DND-41 (cell line): ENCODE results near the gene MPND.
A peak's percentile ranks its signal among the peaks of the same experiment; 100 is the strongest.

Experiments
- ATAC-seq: fragments of 200-7000 bp; cut with Tn5 transposase; 3 replicates; pipeline ENCODE4 v1.9.1; 2021; ENCODE audit warnings: low read depth; ENCODE audit not compliant: insufficient read depth
- DNase-seq: peaks from one replicate; pipeline ENCODE4 v3.0.0-alpha.2; 2020
- H2AFZ ChIP-seq: 2 replicates; pipeline ENCODE4 v1.6.0; 2012; ENCODE audit warnings: low read depth, low read length
- H3K27ac ChIP-seq: 2 replicates; pipeline ENCODE4 v1.5.1; 2012; ENCODE audit warnings: low read length, inconsistent platforms
- H3K27me3 ChIP-seq: fragments of 200-600 bp; sonication (generic); 2 replicates; pipeline ENCODE4 v1.6.0; 2012; ENCODE audit warnings: low read length, mild to moderate bottlenecking, inconsistent platforms; ENCODE audit not compliant: insufficient read depth, poor library complexity
- H3K36me3 ChIP-seq: 2 replicates; pipeline ENCODE4 v1.5.1; 2012; ENCODE audit warnings: low read length, inconsistent platforms; ENCODE audit not compliant: insufficient read depth
- H3K4me1 ChIP-seq: 2 replicates; pipeline ENCODE4 v1.5.1; 2012; ENCODE audit warnings: mild to moderate bottlenecking, low read length; ENCODE audit not compliant: insufficient read depth
- H3K4me2 ChIP-seq: 2 replicates; pipeline ENCODE4 v1.6.0; 2012; ENCODE audit warnings: mild to moderate bottlenecking, moderate library complexity, low read length, inconsistent platforms; ENCODE audit not compliant: insufficient read depth
- H3K4me3 ChIP-seq, 2 experiments: fragments of 200-600 bp in 1 of 2; shearing (Covaris generic) in 1 of 2; 2 replicates each; pipeline ENCODE4 v1.5.1; 2012 to 2016; ENCODE audit warnings: inconsistent platforms in 2 of 2, low read length in 2 of 2, mild to moderate bottlenecking in 2 of 2, low read depth in 1 of 2, moderate library complexity in 1 of 2
- H3K79me2 ChIP-seq: 2 replicates; pipeline ENCODE4 v1.6.0; 2012; ENCODE audit warnings: low read length, inconsistent platforms; ENCODE audit not compliant: insufficient read depth
- H3K9ac ChIP-seq: 2 replicates; pipeline ENCODE4 v1.6.0; 2012; ENCODE audit warnings: low read depth, mild to moderate bottlenecking, inconsistent platforms, low read length, moderate library complexity
- H3K9me3 ChIP-seq: 2 replicates; pipeline ENCODE4 v1.5.1; 2012; ENCODE audit warnings: low read length, moderate library complexity, mild to moderate bottlenecking, inconsistent platforms; ENCODE audit not compliant: insufficient read depth, severe bottlenecking
- H4K20me1 ChIP-seq: 2 replicates; pipeline ENCODE4 v1.6.0; 2012; ENCODE audit warnings: low read length; ENCODE audit not compliant: insufficient read depth
- CTCF ChIP-seq: IDR thresholded peaks from 2 replicates; pipeline ENCODE4 v1.5.1; 2012; ENCODE audit warnings: borderline replicate concordance, low read length, moderate library complexity, mild to moderate bottlenecking; ENCODE audit not compliant: poor library complexity, severe bottlenecking; ENCODE audit errors: extremely low read depth
- EZH2 ChIP-seq: IDR thresholded peaks from 3 replicates; pipeline ENCODE4 v1.6.1; 2012; ENCODE audit warnings: borderline replicate concordance, low read depth, mild to moderate bottlenecking, moderate library complexity, low read length, inconsistent platforms; ENCODE audit not compliant: severe bottlenecking

The MPND gene

GRCh38 chr19:4375164-4376027 lies 32.0 kb downstream of the MPND start:
- Histone ChIP-seq H3K27me3 (no peaks in the 10 kb centered on the region), H3K36me3 (peaks cover 16% of the 10 kb centered on the region), H4K20me1 (peaks cover 95% of the 10 kb centered on the region), H3K9me3 (no peaks in the 10 kb centered on the region), H3K4me3 (no peak overlapping the region), H3K4me1 (no peaks in the 10 kb centered on the region), H3K9ac (no peak overlapping the region), H2AFZ (no peak overlapping the region), H3K27ac (0 out of 2 replicates have a peak overlapping the region, but pooled peaks have one; percentile 8), H3K79me2 (peaks cover 98% of the 10 kb centered on the region), H3K4me2 (no peak overlapping the region)
- TF ChIP-seq CTCF (no peak), EZH2 (no peak)
- no peak for DNase-seq
- no peak for ATAC-seq

GRCh38 chr19:4376028-4376670 lies 32.8 kb downstream of the MPND start:
- Histone ChIP-seq H3K4me1 (no peaks in the 10 kb centered on the region), H3K9ac (no peak overlapping the region), H3K36me3 (peaks cover 16% of the 10 kb centered on the region), H3K4me2 (no peak overlapping the region), H4K20me1 (peaks cover 95% of the 10 kb centered on the region), H3K9me3 (no peaks in the 10 kb centered on the region), H3K4me3 (no peak overlapping the region), H2AFZ (no peak overlapping the region), H3K79me2 (peaks cover 98% of the 10 kb centered on the region), H3K27me3 (no peaks in the 10 kb centered on the region), H3K27ac (peak overlapping the region; percentile 8; the same call in 1 of the 2 replicates)
- ATAC-seq (no peak), DNase-seq (no peak)
- TF ChIP-seq CTCF (no peak), EZH2 (no peak)

- no peak overlapping the region for H2AFZ ChIP-seq
- peaks cover 16% of the 10 kb centered on the region for H3K36me3 ChIP-seq
- no peak for TF ChIP-seq CTCF
- TF ChIP-seq EZH2 = no peak
- no peaks in the 10 kb centered on the region for H3K9me3 ChIP-seq
- no peak overlapping the region for H3K4me3 ChIP-seq
- H3K4me2 ChIP-seq = no peak overlapping the region
- H3K27me3 ChIP-seq = no peaks in the 10 kb centered on the region
- no peaks in the 10 kb centered on the region for H3K4me1 ChIP-seq
- H3K9ac ChIP-seq = no peak overlapping the region
- H3K79me2 ChIP-seq = peaks cover 96% of the 10 kb centered on the region
- H3K27ac ChIP-seq = no peak overlapping the region; the same call in 1 of the 2 replicates
- ATAC-seq (no peak), DNase-seq (no peak)
- H4K20me1 ChIP-seq = peaks cover 93% of the 10 kb centered on the region
These were observed 33.3 kb downstream of the MPND start for GRCh38 chr19:4376671-4376990.
